GM19099 (cell line): Measurements from ENCODE around the gene PLCB1.

Experiments used
- POLR2A ChIP-seq: IDR thresholded peaks from 3 replicates; pipeline ENCODE4 v1.6.1; 2011; ENCODE audit warnings: low read depth; ENCODE audit not compliant: insufficient read length; ENCODE audit errors: extremely low read depth

Gene PLCB1

GRCh38 chr20:8646033-8646441 is 514.0 kb downstream of the PLCB1 start:
- TF ChIP-seq POLR2A: no peak

GRCh38 chr20:8646716-8647115 is 514.6 kb downstream of the PLCB1 start:
- no peak for TF ChIP-seq POLR2A

- TF ChIP-seq POLR2A: no peak
These were observed 515.9 kb downstream of the PLCB1 start for GRCh38 chr20:8647961-8648441.

GRCh38 chr20:8648466-8648865 is 516.4 kb downstream of the PLCB1 start:
- TF ChIP-seq POLR2A: no peak

- TF ChIP-seq POLR2A: no peak
These were observed 520.3 kb downstream of the PLCB1 start for GRCh38 chr20:8652396-8652795.

GRCh38 chr20:8654486-8654885 is 522.4 kb downstream of the PLCB1 start:
- TF ChIP-seq POLR2A: no peak

- no peak for TF ChIP-seq POLR2A
These were observed 524.3 kb downstream of the PLCB1 start for GRCh38 chr20:8656335-8656734.

GRCh38 chr20:8657664-8658063 is 525.6 kb downstream of the PLCB1 start:
- TF ChIP-seq POLR2A: no peak

GRCh38 chr20:8658103-8658502 is 526.0 kb downstream of the PLCB1 start:
- TF ChIP-seq POLR2A: no peak

GRCh38 chr20:8661229-8661952 is 529.3 kb downstream of the PLCB1 start:
- no peak for TF ChIP-seq POLR2A

- TF ChIP-seq POLR2A: no peak
These were observed 530.4 kb downstream of the PLCB1 start for GRCh38 chr20:8662433-8662954.

- no peak for TF ChIP-seq POLR2A
These were observed 531.4 kb downstream of the PLCB1 start for GRCh38 chr20:8663424-8663823.

- TF ChIP-seq POLR2A: no peak
These were observed 532.7 kb downstream of the PLCB1 start for GRCh38 chr20:8664778-8665177.

- TF ChIP-seq POLR2A: no peak
These were observed 535.2 kb downstream of the PLCB1 start for GRCh38 chr20:8667306-8667705.

- TF ChIP-seq POLR2A: no peak
These were observed 538.3 kb downstream of the PLCB1 start for GRCh38 chr20:8670207-8670892.

- TF ChIP-seq POLR2A: no peak
These were observed 538.8 kb downstream of the PLCB1 start for GRCh38 chr20:8670893-8671215.
